Ovary (tissue), 3 donors: ENCODE results near the gene ITGB5.

Experiments
- CTCF ChIP-seq, 3 donors: fragments of 450-650 bp in 2 of 3; fragments of 200-600 bp in 1 of 3; IDR thresholded peaks; one replicate each; pipeline versions ENCODE4 v1.5.1 to v1.8.0; 2016 to 2022; ENCODE audit warnings: antibody characterized with exemption in 3 of 3, mild to moderate bottlenecking in 1 of 3
- POLR2A ChIP-seq: fragments of 450-650 bp; IDR thresholded peaks from one replicate; pipeline ENCODE4 v1.6.1; 2017; ENCODE audit warnings: antibody characterized with exemption, mild to moderate bottlenecking, moderate library complexity
- donor health status: DM: no; HTN: no; CAD: no.

GRCh38 chr3:124839896-124840295 lies 47.3 kb downstream of the ITGB5 start:
- TF ChIP-seq CTCF (IDR thresholded peaks at IDR 0.05) (no peak), POLR2A (no peak)
